HG03378 (cell line): ENCODE results near the gene TMEFF1.

Source experiments
- ATAC-seq: cut with Tn5 transposase; IDR thresholded peaks from one replicate; pipeline ENCODE4 v1.9.1; 2021; ENCODE audit warnings: mild to moderate bottlenecking, moderate library complexity; ENCODE audit not compliant: unreplicated experiment

The TMEFF1 gene

GRCh38 chr9:100598641-100599145 is 125.7 kb downstream of the TMEFF1 start:
- ATAC-seq, result peak; percentile 71

GRCh38 chr9:100600521-100601079 is 127.7 kb downstream of the TMEFF1 start:
- ATAC-seq, result no peak

GRCh38 chr9:100601216-100601615 is 128.3 kb downstream of the TMEFF1 start:
- ATAC-seq, result peak; percentile 66

- no peak for ATAC-seq
These were observed 129.4 kb downstream of the TMEFF1 start for GRCh38 chr9:100602342-100602801.

GRCh38 chr9:100605405-100605804 is 132.5 kb downstream of the TMEFF1 start:
- ATAC-seq, result no peak

GRCh38 chr9:100619194-100619593 is 146.2 kb downstream of the TMEFF1 start:
- no peak for ATAC-seq

- ATAC-seq, result no peak
These were observed 146.7 kb downstream of the TMEFF1 start for GRCh38 chr9:100619665-100620064.

GRCh38 chr9:100623969-100624368 is 151.0 kb downstream of the TMEFF1 start:
- ATAC-seq, result no peak

GRCh38 chr9:100626949-100627348 is 154.0 kb downstream of the TMEFF1 start:
- no peak for ATAC-seq
